Transverse colon (tissue), 4 donors: ENCODE results near the gene ANKRD11. TPM values are rescaled to one million over a fixed set of nuclear protein-coding genes. Genes with fewer than 3 reads are reported as not detected.
A peak's percentile ranks its signal among the peaks of the same experiment; 100 is the strongest.
"Not testable (repeated sequence)": the region's sequence is repeated elsewhere in the genome, so short reads cannot be mapped to it uniquely, and the experiment has no call there.

Experiments
- DNase-seq: peaks from one replicate; pipeline ENCODE4 v3.0.0-alpha.2; 2019
- H3K27ac ChIP-seq, 4 donors: fragments of 200-600 bp; sonication (generic); 2 replicates each; pipeline ENCODE4 v1.5.1; 2016 to 2018; ENCODE audit warnings: inconsistent platforms in 4 of 4
- H3K27me3 ChIP-seq: fragments of 200-600 bp; sonication (generic); 2 replicates; pipeline ENCODE4 v1.5.1; 2017; ENCODE audit warnings: inconsistent platforms
- H3K36me3 ChIP-seq, 4 donors: fragments of 200-600 bp; sonication (generic); 2 replicates each; pipeline ENCODE4 v1.5.1; 2017 to 2019; ENCODE audit warnings: inconsistent platforms in 4 of 4
- H3K4me1 ChIP-seq, 4 donors: fragments of 200-600 bp; sonication (generic); 2 replicates each; pipeline ENCODE4 v1.5.1; 2017 to 2020; ENCODE audit warnings: inconsistent platforms in 4 of 4
- H3K4me3 ChIP-seq, 4 donors: fragments of 200-600 bp; sonication (generic); 1 replicate in 1 of 4; 2 replicates in 3 of 4; pipeline versions ENCODE4 v1.5.1 to v1.6.1; 2017 to 2019; ENCODE audit warnings: inconsistent platforms in 4 of 4
- H3K9me3 ChIP-seq, 2 donors: fragments of 200-600 bp; sonication (generic); 2 replicates each; pipeline ENCODE4 v1.5.1; 2017 to 2019; ENCODE audit warnings: inconsistent platforms in 2 of 2
- EP300 ChIP-seq: sonication (generic); formaldehyde crosslinking; IDR thresholded peaks from one replicate; pipeline ENCODE4 v1.6.1; 2017; ENCODE audit warnings: antibody characterized with exemption, low read depth
- POLR2A ChIP-seq: fragments of 450-650 bp; IDR thresholded peaks from one replicate; pipeline ENCODE4 v1.6.1; 2016; ENCODE audit warnings: antibody characterized with exemption, mild to moderate bottlenecking, moderate library complexity
- POLR2AphosphoS5 ChIP-seq, 3 donors: sonication (generic); formaldehyde crosslinking; IDR thresholded peaks; one replicate each; pipeline ENCODE4 v1.6.1; 2016; ENCODE audit warnings: antibody characterized with exemption in 3 of 3
- WGBS, 2 donors: methylation state at CpG; one replicate each; pipeline ENCODE4 v1.1.5; 2018; ENCODE audit warnings: low coverage in 1 of 2; 5-methylcytosine and 5-hydroxymethylcytosine counted together
- in situ Hi-C, 4 donors: fragments of 200-750 bp; cut with MboI; loops; one replicate each; pipeline versions ENCODE4 v1.15.0 to v1.15.1; 2017; ENCODE audit warnings: low sequenced_read_pairs in 3 of 4, low pct_ligation_motif_present in 1 of 4, low pct_unique_long_range_greater_than_20kb in 1 of 4
- intact Hi-C: fragments of 100-400 bp; cut with DNase I; formaldehyde crosslinking; loops from one replicate; pipeline ENCODE4 v1.15.1; 2023; ENCODE audit warnings: low total_unique reads
- total RNA-seq, 4 donors: library from RNA; depleted of rRNA; stranded (reverse); fragments of >200 nt; gene quantifications; one replicate each; pipeline ENCODE4 v1.1.0, GENCODE V29; 2016
- TF ChIP-seq, protein P1 (sequence below), 5 experiments: fragments of 200-600 bp in 3 of 5; fragments of 450-650 bp in 2 of 5; sonication (generic) in 3 of 5; IDR thresholded peaks; 1 replicate in 2 of 5; 2 replicates in 3 of 5; pipeline ENCODE4 v1.5.1; 2016 to 2017; ENCODE audit warnings: antibody characterized with exemption in 5 of 5, inconsistent platforms in 3 of 5, mild to moderate bottlenecking in 2 of 5, moderate library complexity in 1 of 5

ANKRD11 gene
- total RNA-seq, 4 donors from 2014 or later = 109 to 281 (median 142) TPM

DNA sequence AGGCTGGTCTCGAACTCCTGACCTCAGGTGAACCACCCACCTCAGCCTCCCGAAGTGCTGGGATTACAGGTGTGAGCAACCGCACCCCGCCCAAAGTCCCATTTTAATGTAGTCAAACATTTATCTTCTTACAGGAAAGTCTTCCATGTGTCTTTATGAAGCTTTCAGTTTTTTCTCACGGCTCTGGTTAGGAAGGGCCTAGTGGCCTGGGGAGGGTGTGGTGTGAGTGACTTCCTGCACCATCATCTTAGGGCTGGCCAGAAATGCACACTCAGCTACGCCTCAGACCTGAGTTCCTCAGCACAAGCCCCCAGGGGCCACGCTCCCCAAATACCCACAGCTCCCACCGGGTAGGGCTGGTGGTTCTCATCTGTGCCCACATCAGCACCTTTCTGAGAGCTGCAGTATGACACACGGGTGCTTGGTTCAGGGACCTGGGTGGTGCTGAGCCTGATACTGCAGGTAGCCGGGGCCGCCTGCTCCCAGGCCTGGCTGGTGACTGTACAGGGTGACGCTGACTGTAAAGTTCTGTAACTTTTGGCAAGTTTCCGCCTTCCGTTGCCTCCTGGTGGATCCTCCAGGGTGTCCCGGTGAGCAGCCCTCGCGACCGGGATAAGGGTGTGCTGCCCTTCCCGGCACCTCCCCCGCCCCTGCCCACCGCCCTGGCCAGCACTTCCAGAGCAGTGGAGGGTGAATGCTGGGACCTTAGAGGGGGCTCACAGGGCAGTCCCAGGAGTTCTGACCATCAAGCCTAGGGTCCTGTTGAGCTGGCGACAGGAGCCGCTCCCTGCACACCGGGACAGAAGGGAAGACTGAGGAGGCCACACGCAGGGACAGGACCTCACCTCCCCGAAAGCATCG is 220.3 kb downstream of the ANKRD11 start:
- in situ Hi-C loops = no loop called here
- peaks cover 0 to 4% (median 0%) of the 10 kb centered on the region in 4 donors for H3K4me1 ChIP-seq
- intact Hi-C loops = no loop called here
- TF ChIP-seq, protein P1, sequence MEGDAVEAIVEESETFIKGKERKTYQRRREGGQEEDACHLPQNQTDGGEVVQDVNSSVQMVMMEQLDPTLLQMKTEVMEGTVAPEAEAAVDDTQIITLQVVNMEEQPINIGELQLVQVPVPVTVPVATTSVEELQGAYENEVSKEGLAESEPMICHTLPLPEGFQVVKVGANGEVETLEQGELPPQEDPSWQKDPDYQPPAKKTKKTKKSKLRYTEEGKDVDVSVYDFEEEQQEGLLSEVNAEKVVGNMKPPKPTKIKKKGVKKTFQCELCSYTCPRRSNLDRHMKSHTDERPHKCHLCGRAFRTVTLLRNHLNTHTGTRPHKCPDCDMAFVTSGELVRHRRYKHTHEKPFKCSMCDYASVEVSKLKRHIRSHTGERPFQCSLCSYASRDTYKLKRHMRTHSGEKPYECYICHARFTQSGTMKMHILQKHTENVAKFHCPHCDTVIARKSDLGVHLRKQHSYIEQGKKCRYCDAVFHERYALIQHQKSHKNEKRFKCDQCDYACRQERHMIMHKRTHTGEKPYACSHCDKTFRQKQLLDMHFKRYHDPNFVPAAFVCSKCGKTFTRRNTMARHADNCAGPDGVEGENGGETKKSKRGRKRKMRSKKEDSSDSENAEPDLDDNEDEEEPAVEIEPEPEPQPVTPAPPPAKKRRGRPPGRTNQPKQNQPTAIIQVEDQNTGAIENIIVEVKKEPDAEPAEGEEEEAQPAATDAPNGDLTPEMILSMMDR (IDR thresholded peaks at IDR 0.05) = no peak
- TF ChIP-seq POLR2A (no peak), POLR2AphosphoS5 (IDR thresholded peaks at IDR 0.05) (no peak), EP300 (no peak)
- H3K36me3 ChIP-seq = peaks cover 0 to 58% (median 14%) of the 10 kb centered on the region in 4 donors
- WGBS, 2 donors = 80 to 91% methylated on average over 1 to 26 of the region's 27 CpGs
- no peak overlapping the region for H3K4me3 ChIP-seq
- H3K9me3 ChIP-seq = no peaks in the 10 kb centered on the region
- no peak overlapping the region for H3K27ac ChIP-seq
- no peak for DNase-seq
- no peaks in the 10 kb centered on the region for H3K27me3 ChIP-seq

DNA sequence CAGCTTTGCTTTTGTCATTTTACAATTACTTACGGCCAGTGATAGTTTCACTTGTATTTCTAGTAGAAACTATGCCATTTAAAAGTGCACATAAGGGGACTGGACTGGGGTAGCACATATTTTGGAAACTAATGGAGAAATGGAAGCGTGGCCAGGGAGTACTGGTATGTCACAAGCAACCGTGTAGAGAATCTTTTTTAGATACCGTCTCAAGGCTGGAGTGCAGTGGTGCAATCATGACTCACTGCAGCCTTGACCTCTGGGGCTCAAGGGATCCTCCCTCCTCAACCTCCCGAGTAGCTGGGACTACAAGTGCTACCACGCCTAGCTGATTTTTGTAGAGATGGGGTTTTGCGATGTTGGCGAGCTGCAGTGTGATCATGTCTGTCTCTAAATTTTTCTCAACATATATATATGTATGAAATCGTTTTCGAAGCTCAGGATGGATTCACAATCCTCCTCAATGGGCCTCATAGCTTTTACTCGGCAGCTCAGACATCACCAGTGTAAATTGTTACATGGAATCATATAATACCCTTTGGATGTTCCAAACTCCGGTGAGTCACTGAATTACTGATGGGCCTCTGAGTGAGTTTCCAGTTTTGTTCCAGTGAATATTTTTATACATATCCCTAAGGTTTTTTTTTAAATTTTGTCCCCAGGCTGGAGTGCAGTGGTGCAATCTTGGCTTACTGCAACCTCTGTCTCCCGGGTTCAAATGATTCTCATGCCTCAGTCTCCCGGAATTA is 221.2 kb downstream of the ANKRD11 start:
- 84 to 92% methylated on average over 9 to 14 of the region's 14 CpGs for WGBS, 2 donors
- Histone ChIP-seq H3K27ac (no peak overlapping the region), H3K4me3 (no peak overlapping the region), H3K36me3 (peaks cover 0 to 50% (median 10%) of the 10 kb centered on the region in 4 donors), H3K9me3 (no peaks in the 10 kb centered on the region), H3K4me1 (peaks cover 0 to 4% (median 0%) of the 10 kb centered on the region in 4 donors), H3K27me3 (no peaks in the 10 kb centered on the region)
- TF ChIP-seq POLR2AphosphoS5 (IDR thresholded peaks at IDR 0.05) (no peak), POLR2A (no peak), EP300 (no peak)
- TF ChIP-seq, protein P1 (IDR thresholded peaks at IDR 0.05) = no peak
- DNase-seq = no peak
- in situ Hi-C loops = no loop called here
- intact Hi-C loops = no loop called here

DNA sequence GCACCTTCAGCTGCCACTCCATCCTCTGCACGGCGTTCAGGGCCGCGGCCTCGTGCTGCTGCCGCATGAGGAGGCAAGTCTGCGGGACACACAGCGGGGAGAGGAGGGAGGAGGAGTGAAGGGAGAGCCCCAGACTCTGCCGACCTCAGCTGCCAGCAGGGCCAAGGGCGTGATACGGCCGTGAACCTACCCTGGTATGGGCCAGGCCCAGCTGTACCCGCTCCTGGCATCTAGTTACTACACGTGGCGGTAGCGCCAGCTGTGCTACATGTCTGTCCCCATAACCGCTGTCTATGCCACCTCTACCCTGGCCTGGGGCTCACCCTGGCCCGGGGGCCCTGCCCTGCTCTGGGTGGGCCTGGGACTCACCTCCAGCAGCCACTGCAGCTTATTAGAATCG is 221.8 kb downstream of the ANKRD11 start:
- Histone ChIP-seq H3K36me3 (peaks cover 0 to 45% (median 7%) of the 10 kb centered on the region in 4 donors), H3K4me1 (peaks cover 0 to 4% (median 0%) of the 10 kb centered on the region in 4 donors), H3K27me3 (no peaks in the 10 kb centered on the region), H3K9me3 (no peaks in the 10 kb centered on the region), H3K27ac (no peak overlapping the region), H3K4me3 (no peak overlapping the region)
- WGBS, 2 donors = 94% methylated on average over 18 of the region's 19 CpGs; no CpG with 5 or more reads in 1 of the 2 donors
- intact Hi-C loops (no loop called here), in situ Hi-C loops (no loop called here)
- no peak for DNase-seq
- TF ChIP-seq POLR2A (no peak), POLR2AphosphoS5 (IDR thresholded peaks at IDR 0.05) (peak in 1 of 3 donors; percentile 5)

DNA sequence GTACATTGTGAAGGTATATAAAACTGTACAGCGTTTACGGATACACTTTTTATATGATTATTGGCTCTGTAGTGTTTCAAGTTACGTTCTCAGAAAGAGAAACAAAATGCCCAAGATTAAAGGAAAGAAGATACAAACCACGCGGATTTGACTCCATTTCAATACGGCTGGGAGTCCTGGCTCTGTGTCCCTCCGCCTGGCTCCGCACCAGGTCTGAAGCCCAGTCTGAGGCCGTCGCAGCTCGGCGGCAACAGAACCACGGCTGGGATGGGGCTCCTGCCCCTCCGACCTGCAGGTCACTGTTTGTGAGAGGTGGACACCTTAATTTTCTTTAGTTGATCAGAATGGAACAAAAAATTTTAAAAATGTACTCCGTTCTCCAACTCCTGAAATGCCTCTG is 222.6 kb downstream of the ANKRD11 start:
- DNase-seq, intact Hi-C loops, H3K9me3 ChIP-seq, H3K4me1 ChIP-seq, H3K4me3 ChIP-seq, H3K27me3 ChIP-seq, in situ Hi-C loops, H3K27ac ChIP-seq: not testable (repeated sequence)
- 86 to 93% methylated on average over 2 to 8 of the region's 15 CpGs for WGBS, 2 donors
- peaks cover 0 to 36% (median 7%) of the 10 kb centered on the region in 4 donors for H3K36me3 ChIP-seq
